ENCODE results near the gene FABP3.
"Not testable (repeated sequence)": the region's sequence is repeated elsewhere in the genome, so short reads cannot be mapped to it uniquely, and the experiment has no call there.

Gene FABP3

DNA sequence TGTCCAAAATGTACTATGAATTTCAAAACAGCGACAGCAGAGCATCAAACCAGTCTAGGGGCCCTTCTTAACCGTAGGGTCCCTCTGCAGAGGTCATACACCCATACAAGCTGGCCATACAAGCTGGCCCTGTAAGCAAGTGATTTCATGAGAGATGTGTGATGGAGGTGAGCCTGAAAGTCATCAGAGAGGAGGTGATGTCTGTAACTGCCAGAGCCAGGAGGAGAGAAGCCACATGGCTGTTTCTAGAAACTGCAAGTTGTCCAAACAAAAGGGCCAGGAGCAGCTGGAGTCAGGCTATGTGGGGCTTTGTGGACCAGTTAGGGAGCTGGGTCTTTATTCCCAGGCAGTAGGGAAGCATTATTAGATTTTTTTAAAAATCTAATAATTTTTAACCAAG lies 25.4 kb upstream of the FABP3 start:
- no peak for DNase-seq (ENCODE audit: low spot score)

DNA sequence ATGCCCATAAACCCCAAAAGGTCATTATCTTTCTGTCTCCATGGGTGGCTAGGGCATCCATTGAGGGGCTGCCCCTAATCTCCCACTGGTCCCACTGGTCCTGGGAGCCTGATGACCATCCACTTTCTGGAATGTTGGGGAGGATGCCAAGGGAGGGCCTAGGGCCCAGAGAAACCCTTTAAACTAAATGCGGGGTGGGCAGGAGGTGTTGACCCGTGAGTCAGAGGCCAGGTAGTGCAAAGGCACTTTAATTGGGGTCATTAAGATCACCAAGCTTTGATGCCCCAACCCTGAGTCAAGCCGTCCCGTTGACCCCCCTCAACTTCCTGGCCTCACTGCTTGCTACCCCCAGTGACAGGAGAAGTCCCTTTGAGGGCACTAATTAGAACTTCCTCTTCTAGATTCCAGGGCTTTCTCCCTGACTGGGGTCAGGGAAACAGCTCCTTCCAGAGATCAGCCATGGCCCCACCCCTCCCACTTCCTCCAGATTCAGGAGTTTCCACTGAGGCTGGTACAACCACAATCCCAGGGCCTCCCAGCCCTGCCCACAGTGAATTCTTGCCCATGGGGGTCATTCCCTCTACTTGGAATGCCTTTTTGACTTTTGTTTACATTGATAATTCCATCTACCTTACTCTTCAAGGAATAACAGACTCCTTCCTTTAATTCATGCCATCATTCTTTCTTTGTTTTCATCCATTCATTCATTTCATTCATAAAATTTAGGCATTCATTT lies 24.7 kb upstream of the FABP3 start:
- no peak for DNase-seq (ENCODE audit: low spot score)

DNA sequence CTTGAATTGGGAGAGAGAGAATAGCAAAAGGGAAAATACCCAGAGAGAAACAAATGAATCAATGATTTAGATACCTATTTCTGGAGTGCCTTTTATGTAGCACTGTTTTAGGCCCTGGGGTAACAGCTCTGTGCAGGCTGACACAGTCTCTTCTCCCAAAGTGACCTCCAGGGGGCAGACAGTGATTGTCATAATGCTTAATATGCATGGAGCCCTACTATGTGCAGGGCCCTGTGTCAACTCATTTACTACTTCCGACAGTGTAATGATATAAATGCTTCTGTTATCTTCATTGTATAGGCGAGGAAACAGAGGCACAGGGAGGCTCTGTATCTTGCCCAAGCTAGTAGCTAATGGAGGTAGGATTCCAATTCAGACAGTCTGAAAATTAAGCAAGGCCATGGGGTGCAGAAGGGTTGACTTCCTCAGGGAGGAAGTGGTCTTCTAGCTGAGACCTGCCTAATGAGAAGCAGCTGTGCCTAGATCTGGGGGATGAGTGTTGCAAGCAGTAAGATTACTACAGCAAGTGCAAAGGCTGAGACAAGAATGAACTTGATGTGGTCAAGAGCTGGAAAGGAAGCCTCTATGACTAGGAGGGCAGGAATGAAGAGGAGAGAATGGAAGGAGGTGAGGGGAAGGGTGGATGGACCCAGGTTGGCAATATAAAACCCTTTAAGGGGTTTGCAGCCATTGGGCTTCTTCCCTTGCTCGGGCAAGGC lies 23.9 kb upstream of the FABP3 start:
- no peak for DNase-seq (ENCODE audit: low spot score)

GRCh38 chr1:31394584-31395193 lies 21.8 kb upstream of the FABP3 start:
- DNase-seq (ENCODE audit: low spot score), result peak; percentile 82

GRCh38 chr1:31393463-31393862 lies 20.6 kb upstream of the FABP3 start:
- DNase-seq (ENCODE audit: low spot score), result no peak

GRCh38 chr1:31390071-31390470 lies 17.2 kb upstream of the FABP3 start:
- DNase-seq (ENCODE audit: low spot score), result peak; percentile 48

DNA sequence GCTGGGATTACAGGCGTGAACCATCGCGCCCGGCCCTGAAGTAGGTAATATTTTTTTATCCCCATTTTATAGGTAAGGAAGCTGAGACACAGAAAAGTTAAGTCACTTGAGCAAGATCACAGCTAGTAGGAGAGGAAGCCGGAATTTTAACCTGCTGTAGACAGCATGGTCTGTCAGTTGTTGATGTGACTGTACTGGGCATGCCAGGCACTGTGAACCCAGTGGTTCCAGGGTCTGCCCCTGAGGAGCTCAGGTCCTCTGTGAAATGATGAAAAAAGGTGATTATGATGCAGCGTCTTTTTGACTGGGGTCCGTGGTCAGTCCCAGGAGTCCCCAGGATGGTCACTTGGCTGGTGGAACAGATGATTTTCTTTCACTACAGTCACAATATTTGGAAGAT lies 16.7 kb upstream of the FABP3 start:
- no peak for DNase-seq (ENCODE audit: low spot score)

GRCh38 chr1:31387612-31388011 lies 14.7 kb upstream of the FABP3 start:
- DNase-seq (ENCODE audit: low spot score), result no peak

- not testable (repeated sequence) for DNase-seq (ENCODE audit: low spot score)
Observed at GRCh38 chr1:31386576-31387243, 13.8 kb upstream of the FABP3 start.

DNA sequence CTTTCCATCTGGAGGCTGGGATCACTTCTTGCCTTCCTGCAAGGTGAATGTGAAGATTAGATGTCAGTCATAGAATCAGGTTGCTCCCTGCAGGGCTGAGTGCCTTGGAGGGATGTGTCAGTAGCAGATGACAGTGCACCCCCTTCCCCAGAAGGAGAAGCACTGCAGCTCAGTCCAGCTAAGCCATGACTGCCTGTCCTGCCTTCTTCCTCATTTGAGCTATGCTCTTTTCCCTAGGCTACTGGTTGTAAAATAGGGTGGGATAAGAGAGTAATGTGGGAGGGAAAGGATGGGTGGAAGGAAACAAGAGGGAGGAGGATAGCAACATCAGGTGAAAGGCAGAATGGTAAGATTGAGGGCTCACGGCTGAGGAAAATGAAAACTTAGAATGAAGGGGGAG lies 11.1 kb upstream of the FABP3 start:
- DNase-seq (ENCODE audit: low spot score), result no peak

DNA sequence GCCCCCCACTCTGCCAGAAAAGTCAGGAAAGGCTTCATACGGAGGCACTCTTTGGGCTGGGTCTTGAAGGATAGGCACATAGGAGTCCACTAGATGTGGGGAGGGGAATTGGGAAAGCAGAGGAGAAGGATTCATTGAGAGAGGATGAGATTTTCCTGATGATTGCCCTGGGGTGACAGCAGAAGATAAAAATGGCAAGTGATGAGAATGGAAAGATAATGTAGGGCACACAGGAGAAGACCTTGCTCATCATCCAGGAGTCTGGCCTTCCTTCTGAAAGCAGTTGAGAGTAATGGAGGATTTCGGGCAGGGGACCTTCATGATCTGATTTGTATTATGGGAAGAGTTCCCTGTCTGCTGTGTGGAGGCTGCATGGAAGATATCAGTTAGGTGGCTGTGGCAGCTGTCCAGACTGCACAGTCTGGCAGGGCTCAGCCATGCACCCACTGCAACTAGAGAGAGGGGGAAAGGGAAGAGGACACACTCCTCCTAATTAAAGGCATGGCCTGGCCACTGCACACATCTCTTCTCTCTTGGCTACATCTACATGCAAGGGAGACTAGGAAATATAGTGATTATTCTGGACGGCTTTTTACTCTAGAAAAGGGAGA lies 9.6 kb upstream of the FABP3 start:
- DNase-seq (ENCODE audit: low spot score), result no peak

GRCh38 chr1:31381394-31382294 lies 8.8 kb upstream of the FABP3 start:
- no peak for DNase-seq (ENCODE audit: low spot score)

GRCh38 chr1:31380181-31380580 lies 7.3 kb upstream of the FABP3 start:
- no peak for DNase-seq (ENCODE audit: low spot score)

DNA sequence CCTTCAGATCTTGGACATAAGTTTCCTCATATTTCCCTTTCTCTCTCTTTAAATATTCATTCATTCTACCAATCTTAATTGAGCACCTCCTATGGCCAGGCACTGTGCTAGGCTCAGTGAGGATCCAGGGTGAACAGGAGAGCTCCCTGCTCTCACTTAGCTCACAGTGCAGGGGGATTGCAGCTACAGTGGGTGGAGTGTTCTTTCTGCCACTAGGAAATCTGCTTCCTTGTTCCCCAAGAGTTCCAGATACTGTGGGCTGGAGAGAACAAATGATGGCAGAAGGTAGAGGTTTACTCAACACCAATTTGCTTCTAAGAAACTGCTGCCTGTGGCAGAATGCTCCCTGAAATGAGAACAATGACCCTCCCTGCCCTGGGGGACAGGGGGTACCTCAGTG lies 5.1 kb upstream of the FABP3 start:
- no peak for DNase-seq (ENCODE audit: low spot score)

- no peak for DNase-seq (ENCODE audit: low spot score)
Observed at GRCh38 chr1:31377364-31377863, 4.5 kb upstream of the FABP3 start.

- no peak for DNase-seq (ENCODE audit: low spot score)
Observed at GRCh38 chr1:31376375-31377134, 3.7 kb upstream of the FABP3 start.

- no peak for DNase-seq (ENCODE audit: low spot score)
Observed at GRCh38 chr1:31374511-31375196, 1.8 kb upstream of the FABP3 start.

GRCh38 chr1:31373897-31374486 lies 1.1 kb upstream of the FABP3 start:
- DNase-seq (ENCODE audit: low spot score), result no peak

DNA sequence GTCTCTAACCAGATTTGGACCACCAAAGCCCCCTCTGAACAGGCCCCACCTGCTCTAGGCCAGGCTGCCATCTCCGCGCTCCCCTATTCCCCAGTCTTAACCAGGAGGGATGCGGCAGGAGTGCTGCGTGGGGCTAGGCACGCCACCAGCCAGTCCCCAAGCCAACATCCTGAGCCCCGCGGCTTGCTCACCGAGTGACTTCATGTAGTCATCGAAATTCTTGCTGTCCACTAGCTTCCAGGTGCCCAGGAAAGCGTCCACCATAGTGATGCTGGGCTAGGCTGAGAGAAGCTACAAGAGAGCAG lies 173 bp downstream of the FABP3 start:
- DNase-seq (ENCODE audit: low spot score), result no peak

DNA sequence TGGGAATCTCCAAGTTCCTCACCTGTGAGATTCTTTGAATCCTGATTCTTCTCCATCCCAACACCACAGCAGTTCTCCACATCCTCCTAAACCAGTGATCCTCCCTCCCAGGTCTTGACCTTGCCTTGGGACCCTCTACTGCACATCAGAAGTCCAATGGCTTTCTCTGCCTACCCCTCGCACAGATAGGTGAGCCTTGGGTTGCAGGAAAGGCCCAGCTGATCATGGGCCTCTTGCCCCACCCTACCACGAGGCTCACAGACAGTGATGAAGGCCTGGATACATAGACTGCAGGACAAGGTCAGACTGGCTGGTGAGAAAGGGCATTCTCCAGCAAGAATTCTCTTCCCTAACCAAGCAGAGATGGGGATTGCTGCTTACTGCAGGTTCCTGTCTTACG lies 825 bp downstream of the FABP3 start:
- no peak for DNase-seq (ENCODE audit: low spot score)

All from HuH-7 (cell line).